Stimulated activated naive CD4-positive, alpha-beta T cell (primary cell): ENCODE results near the gene GSTM5.
A peak's percentile ranks its signal among the peaks of the same experiment; 100 is the strongest.
"Not testable (repeated sequence)": the region's sequence is repeated elsewhere in the genome, so short reads cannot be mapped to it uniquely, and the experiment has no call there.

Experiments used
- DNase-seq, 6 experiments: peaks; one replicate each; lab custom pipeline; 2025; lab: John Stamatoyannopoulos, UW

GSTM5 gene

DNA sequence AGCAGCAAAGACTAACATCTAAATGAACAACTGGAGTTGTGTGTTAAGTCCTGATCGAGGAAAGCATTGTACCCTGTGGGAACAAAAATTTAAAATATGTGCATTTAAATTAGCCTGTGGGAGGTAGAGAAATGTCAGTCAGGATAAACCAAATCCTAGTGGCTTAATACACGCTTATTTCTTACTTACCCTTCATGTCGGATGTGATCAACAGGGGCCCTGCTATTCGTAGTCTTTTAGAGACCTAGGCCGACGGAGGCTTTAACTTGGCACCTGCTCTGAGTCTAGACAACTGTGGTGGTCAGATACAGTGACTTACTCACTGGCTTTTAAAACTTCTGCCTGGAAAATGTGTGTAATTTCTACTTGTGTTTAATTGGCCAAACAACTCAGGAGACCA is 18.6 kb downstream of the GSTM5 start:
- DNase-seq: no peak

DNA sequence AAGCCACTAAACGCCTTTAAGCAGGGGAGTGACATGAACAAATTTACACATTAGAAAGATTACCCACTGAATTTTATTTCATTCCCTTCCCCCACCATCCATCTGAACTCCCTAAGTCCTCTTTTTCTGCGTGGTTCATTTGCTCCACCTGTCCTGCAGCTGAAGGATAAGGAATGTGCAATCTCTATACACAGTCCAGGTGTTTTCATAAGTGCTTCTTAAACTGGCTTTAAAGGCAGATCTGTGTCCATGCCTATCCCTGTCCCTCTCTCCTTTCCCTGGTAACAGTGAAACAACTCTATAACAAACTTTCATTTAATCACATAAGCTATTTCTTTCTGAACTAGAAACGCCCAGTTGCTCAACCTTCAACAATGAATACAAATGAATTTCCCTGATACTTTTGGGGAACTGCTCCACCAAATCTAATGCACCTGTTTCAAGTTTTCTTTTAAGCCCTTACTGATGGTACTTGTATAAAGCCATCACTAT is 20.4 kb downstream of the GSTM5 start:
- DNase-seq: no peak

DNA sequence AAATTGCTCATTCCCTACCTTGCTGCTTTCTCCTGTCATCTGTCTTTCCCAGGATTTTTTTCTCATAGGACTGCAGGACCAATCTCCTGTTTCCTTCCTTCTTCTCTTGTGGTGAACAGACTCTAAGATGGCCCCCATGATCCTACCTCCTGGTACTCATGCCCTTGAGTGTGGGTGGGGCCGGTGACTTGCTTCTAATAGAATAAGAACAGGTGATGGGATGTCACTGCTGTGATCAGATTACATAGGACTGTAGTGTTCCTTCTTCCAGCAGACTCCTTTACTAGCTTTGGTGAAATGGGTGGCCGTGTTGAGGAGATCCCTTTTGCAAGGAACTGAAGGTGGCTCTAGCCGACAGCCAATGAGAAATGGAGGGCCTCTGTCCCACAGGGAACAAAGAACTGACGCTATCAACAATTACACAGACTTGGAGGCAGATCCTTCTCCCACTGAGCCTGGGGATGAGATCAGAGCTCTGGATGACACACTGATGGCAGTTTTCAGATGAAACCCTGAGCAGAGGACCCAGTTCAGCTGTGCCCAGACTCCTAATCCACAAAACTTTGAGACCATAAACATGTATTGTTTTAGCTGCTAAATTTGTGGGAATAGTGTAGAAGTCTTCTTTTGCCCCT is 21.3 kb downstream of the GSTM5 start:
- DNase-seq: no peak

DNA sequence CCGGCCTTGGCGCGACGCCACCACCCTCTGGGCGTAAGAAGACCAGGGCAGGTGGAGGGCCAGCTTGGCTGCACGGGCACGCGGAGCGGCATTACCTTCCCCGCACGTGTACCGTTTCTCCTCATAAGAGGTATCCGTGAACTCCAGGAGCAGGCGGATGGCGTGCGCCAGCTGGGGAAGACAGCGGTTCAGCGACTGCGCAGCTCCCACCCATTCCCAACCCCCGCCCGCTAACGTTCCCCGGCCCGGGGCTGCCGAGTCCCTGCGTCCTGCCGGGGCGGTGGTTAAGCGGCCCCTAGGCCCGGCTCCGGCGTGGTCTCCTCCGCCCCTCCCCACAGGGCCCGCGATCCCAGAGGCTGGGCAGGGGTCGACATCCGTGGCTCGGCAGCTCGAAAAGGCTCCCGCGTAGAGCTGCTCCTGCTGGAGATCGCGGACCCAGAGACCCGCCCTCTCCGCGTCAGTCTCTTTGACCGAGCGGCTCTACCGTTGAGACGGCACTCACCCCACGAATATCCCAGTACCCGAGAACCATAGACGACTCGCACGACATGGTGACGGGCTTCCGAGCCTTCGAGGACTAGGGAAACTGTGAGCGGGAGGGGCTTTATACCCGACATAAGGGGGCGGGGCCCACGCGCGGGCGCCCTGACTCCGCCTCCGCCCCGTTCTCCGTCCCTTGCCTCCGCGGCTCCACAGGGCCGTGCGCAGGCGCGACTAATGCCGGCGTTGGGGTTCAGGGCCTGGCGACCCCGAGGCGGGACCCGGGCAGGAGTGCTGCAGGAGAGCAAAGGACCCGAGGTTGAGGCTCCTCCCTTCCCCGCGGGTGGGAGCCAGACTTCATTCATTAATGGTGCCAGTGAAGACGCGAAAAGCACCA is 27.9 kb downstream of the GSTM5 start:
- DNase-seq: peak; percentile 72 to 89 (median 85)

DNA sequence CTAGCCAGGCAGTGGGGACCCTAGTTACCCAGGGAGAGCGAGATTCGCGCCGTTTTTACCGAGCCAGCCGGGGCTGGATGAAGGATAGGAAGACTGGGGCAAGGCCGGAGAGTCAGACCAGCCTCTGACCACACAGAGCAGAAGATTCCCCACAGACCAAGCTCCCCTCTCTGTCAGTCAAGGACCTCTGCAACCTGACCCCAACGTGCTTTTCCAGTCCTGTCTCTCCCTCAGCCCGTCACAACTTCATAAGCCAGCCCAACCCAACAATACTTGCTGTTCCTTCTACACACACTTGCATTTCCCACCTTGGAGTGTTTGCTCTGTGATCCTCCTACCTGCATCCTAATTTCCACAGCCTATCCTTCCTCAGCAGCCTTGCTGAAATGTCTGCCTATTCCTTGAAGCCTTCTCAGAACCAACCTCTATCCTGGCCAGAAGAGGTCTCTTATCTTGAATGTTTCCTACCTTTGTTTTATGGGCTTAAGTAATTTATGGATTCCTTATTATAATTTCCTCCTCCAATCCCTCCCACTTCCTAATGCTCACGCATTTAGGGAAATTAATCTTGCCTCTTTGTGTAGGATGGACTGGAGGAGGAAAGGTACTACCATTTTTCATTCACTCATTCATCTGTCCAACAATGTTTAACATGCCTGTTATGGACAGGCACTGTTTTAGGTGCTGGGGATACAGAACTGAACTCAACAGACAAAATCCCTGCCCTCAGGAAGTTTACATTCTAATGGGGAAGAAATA is 28.7 kb downstream of the GSTM5 start, which contains the start of gene GSTM3:
GSTM3 (minus strand) TSS at position 424 of the 759 bp plus-strand sequence. CDS start 751 bp downstream, outside the sequence.
- no peak for DNase-seq

DNA sequence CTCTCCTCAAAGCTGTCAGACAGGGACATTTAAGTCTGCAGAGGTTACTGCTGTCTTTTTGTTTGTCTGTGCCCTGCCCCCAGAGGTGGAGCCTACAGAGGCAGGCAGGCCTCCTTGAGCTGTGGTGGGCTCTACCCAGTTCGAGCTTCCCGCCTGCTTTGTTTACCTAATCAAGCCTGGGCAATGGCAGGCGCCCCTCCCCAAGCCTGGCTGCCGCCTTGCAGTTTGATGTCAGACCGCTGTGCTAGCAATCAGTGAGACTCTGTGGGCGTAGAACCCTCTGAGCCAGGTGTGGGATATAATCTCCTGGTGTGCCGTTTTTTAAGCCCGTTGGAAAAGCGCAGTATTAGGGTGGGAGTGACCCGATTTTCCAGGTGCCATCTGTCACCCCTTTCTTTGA is 36.3 kb downstream of the GSTM5 start:
- DNase-seq: not testable (repeated sequence)

DNA sequence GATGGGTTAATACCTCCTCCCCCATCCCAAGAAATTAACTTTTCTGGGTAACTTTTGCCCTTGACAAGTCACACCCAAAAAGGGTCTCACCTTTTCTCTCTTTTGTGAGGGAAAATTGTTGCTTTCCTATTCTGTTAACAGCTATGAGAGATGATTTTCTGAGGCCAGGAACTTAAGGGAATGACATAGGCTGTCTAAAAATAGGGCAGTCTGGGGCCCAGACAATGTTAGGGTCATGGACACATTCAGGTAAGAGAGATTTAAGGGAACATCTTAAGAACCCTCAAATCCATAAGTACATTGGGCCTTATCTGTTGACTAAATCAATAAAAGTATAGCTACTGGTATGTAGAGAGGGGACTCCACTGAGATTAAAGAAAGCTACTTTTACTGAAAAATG is 37.2 kb downstream of the GSTM5 start:
- DNase-seq: no peak

DNA sequence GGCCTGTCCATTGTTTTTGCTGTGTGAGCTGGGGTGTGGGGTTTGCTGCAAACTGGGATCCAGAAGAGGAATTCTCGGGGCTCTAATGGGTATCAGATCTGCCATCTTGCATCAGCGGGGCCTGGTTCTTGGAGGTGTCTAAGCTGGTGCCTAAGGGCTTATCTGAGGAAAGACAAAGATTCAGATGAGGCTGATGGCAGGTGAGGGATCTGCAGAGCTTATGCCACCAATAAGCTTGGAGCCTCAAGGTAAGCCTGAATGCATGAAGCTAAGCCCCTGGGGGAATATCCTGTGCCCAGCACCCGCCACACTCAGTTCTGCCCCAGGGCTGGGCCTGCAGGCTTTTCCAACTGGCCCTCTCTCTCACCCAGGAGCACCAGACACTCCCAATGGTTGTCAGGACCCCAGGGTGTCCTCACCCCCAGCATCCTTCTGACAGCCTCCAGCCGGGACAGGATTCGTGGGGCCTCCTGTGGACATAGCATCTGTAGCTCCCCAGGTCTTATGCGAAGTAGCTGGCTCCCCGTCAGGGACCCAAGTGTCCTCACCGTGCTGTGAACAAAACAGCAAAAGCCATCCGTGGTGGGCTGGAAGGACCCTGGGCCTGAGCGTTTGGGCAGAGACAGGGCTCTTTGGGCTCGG is 38.3 kb downstream of the GSTM5 start:
- DNase-seq: no peak

DNA sequence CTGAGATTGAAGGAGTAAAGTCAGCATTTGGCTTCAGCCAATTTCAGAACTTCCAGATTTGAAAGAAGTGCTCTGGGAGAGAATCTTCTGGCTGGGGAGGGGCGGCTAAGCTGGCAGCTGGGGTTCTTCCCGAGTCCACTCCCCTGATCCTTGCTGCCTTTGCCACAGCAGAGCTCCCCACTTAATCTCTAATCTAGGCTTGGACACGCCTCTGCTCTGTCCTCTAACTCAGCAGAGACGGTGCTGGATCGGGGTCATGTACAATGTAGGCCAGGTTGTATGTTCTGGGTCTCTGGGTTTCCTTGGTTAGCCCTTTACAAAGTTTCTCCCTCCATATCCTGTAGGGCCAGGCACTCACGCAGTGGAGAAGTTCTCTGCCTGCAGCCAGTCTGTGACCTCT is 38.9 kb downstream of the GSTM5 start:
- no peak for DNase-seq

DNA sequence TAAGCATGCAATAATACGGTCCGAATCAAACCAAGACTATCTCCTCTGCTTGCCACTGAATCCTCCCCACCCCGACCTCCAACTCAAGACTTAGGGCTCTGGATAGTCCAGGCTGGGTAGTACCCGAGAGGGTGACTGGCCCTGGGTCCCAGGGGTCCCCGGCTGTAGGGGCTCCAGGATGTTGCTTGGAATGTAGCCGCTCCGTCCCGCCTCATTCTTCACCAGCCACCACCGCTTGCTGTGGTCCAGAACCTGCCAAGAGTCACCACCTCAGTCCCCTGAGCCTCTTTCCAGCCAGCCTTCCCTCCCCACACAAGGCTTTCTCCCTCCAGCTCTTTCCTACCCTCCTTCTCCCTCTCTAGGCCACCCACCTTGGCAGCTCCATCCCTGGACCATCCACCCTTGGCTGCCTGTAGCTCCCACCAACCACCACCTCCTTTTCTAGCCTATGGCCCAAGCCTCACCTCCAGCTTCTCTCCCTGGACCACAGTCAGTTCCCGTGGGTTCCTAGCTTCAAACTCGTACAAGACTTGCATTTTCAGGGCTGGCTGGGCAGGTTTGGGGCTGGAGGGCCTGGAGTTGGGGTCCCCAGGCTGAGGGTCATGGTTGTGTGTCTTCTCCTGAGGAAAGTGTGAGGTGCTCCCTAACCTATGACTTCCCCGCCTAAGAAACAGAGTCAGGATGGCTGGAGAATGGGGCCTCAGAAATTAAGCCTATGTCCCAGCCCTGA is 39.6 kb downstream of the GSTM5 start:
- no peak for DNase-seq

DNA sequence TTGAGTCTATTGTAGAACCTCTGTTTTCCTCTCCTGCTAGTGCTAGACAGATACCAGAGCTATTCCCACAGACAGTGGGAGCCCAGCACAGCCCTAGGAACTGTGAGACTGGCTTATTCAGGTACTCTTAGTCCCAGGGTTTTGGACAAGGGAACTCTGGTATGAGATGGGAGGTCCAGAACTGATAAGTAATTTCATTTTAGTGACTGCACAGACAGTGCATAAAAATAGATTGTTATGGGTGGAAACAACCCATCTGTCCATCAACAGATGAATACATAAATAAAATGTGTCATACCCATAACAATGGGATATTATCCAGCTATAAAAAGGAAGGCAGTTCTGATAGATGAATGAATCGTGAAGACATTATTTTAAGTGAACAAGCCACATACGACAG is 42.7 kb downstream of the GSTM5 start:
- DNase-seq: no peak

DNA sequence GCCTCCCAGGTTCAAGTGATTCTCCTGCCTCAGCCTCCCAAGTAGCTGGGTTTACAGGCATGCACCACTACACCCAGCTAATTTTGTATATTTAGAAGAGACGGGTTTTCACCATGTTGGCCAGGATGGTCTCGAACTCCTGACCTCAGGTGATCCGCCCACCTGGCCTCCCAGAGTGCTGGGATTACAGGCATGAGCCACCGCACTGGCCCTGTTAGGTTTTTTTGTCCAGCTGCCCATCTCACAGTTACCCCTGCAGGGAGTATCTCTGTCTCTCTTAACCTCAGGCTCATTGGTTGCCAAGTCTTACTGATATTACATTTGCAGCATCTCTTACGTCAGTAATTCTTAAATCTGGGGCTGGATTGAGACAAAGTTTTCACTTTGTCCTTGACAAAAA is 44.3 kb downstream of the GSTM5 start:
- DNase-seq: not testable (repeated sequence)

DNA sequence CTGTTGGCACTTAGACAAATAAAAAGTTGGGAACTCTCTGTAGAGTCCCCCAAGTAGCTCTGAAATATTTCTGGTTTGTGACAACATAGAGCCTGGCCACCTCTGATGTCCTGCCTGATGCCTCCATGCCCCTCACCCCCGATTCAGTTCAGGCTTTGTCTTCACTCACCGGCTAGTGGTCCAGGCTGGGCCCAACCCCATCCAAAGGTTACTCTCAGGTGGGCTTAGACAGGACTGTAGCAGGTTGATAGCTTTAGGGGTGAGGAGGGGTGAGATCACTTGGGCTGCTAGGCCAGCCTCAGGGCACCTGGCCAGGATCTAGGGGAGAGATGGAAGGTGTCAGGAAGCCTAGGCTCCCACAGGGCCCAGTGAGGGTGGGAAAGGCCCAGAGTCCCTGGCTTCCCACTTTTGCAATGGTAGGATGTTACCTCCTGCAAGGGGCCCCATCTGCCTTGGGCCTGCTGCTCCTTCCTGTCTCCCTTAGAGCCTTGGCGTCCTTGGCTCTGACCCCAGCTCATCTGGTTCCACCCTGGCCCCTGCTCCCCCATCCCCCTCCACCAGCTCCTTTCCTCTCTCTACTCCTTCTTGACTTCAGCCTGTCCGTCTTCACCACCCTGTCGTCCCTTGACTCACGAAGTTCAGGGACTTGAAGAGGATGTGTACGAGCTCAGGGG is 44.9 kb downstream of the GSTM5 start:
- no peak for DNase-seq

DNA sequence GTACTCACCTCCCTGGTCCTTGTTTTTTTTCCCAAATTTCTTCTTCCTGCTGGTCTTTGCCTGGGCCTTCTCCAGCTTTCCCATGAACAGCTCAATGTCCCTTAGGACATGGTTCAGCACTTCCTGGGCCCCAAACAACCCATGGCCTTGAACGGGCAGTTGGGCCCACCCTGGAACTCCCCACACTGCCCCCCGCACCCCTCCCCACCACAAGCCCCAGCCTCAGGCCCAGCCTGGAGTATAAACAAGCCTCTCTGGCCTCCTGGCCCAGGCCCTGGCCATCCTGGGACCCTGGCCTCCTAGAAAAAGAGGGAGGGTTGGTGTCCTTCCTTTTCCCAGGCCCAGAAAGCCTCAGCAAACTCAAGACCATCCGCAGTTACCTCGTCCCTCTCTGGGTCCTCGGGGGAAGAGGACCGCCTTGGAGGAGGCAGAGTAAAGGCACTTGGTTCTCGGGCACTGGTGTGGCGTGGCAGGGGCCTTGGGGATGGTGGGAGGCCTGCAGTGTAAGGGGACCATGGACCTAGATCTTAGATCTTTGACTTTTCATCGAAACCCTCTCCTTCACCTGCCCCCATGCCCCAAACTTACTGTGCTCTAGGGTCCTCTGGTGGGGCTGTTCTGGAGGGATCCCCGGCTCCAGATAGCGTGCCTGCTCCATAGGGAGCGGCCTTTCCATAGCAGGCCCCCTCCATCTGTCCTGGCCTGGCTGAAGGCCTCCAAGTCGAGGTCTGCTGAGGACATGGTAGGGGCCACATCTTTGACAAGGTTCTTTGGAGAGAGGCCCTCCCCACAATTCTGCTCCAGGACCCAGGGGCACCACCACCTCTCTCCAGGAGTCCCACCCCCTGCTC is 46.1 kb downstream of the GSTM5 start:
- DNase-seq: no peak

DNA sequence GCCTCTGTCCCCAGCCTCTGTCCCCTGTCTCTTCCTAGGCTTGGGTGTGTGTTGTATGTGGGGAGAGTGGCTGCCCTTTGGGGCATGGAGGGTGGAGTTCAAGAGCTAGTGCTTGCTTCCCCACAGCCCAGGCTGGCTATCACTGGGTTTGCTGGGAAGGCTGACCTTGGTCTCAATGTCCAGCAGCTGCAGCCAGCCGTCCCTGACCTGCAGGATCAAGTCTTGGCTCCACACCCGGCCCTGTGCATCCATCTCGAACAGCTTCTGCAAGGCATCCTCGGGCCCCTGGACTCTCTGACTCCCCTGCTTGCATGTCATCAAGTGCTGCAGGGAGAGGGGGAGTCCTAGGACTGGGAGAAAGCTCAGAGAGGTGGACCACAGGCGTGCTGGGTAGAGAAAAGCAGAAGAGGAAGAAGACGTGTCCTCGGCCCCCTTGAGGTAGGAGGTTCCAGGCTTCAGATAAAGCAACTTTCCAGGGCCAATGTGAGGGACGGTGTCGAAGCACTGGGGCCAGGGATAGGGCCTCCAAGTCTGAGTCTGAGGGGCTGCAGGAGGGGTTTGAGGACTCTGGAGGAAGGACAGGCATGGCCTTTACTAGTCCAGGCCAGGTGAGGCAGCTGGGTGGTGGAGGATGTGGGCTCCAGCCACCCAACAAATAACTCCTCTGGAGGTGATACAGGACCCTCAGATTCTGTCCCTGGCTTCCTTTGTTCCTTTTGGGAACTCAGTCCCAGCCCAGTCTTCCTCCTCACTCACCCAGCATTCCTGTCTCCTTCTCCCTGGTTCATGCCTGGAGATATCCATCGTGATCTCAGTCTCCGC is 47.7 kb downstream of the GSTM5 start:
- DNase-seq: no peak

DNA sequence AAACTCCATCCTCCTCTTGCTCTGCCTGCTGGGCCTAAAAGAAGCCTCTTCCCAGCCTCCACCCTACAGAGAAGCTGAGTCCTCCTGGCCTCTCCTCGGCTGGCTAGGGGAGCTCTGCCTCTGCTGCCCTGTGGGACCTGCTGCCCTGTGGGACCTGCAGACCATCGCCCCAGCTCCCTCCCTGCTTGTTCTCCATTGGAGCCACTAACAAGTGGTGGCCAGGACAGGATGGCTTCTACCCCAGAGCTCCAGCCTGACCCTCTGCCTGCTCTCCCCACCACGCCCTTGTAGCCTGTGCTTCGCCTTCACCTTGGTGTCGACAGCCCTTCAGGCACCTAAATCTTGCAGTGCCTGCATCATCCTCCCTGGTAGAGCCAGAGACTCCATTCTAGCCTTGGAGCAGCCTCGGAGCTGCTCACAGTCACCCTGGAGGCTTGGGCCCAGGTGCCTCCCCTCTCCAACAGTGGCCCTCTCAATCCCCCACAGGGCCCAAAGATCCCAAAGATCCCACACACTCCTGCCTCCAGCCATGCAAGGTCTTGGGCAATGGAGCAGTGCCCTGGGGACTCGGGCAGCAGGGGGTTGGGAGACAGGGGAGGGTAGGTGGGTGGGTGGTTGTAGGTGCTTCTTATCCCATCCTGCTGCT is 48.7 kb downstream of the GSTM5 start:
- no peak for DNase-seq

DNA sequence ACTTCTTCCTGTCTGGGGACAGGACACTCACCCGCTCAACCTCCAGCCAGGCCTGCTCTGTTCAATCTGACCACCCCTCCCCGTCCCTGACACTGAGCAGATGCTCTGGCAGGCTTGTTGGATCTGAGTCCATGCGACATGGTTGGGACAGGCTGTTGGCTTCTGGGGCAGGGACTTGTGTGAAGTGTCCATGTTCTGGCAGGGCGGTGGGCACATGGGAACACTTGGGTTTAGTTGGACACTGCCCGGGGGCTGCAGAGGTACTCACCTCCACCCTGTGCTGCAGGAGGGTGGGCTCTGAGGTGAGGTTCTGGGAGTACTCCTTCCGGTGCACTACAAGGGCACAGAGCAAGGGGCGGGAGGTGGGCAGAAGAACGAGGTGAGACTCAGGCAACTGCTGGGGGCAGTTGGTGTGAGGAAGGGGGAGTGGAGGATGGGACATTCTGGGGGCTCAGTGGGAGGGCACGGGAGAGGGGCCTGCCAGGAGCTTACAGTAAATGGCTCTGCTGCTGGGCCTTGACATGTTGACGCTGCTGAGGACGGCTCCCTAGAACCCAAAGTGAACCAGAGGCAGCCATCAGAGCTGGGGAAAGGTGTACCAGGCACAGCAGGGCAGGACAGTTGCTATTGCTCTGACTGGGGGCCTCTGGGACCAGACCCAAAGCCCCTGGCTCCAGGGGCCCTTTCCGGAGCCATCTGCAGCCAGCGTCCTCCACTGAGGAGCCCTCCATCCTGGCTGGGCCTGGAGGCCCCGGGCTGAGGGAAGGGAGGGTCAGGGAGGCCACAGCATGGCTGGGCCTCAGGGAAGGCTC is 49.4 kb downstream of the GSTM5 start:
- peak in 1 of 6 experiments; percentile 13 for DNase-seq
